Gastrocnemius medialis (tissue), 4 donors: ENCODE results near the gene SLX4IP.

ENCODE experiments used
- POLR2A ChIP-seq, 2 donors: fragments of 450-650 bp; IDR thresholded peaks; one replicate each; pipeline ENCODE4 v1.6.1; 2017; ENCODE audit warnings: antibody characterized with exemption in 2 of 2, mild to moderate bottlenecking in 2 of 2, moderate library complexity in 2 of 2
- TF ChIP-seq, protein P1 (sequence below), 5 experiments: fragments of 450-650 bp in 3 of 5; fragments of 200-600 bp in 2 of 5; sonication (generic) in 2 of 5; IDR thresholded peaks in 4 of 5; conservative IDR thresholded peaks in 1 of 5; 1 replicate in 4 of 5; 2 replicates in 1 of 5; pipeline ENCODE4 v1.5.1; 2016 to 2019; ENCODE audit warnings: antibody characterized with exemption in 5 of 5, mild to moderate bottlenecking in 3 of 5, moderate library complexity in 3 of 5

DNA sequence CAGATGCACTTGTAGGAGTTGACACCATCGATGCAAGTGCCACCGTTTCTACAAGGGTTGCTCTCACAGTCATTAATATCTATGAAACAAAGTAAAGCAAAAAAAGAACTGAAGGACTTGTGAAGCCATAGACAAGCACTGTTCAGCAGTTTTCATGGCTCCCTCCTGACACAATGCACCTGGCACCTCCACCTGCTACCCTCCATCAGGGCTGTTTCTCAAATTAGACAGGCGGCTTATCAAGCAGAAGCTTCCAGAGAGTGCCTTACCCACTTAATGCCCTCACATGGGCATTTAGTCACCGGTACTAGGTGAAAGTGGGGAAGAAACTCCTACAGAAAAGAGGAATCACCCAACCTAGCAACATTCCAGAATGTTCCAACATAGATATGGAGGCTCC lies 210.9 kb downstream of the SLX4IP start:
- TF ChIP-seq, protein P1, sequence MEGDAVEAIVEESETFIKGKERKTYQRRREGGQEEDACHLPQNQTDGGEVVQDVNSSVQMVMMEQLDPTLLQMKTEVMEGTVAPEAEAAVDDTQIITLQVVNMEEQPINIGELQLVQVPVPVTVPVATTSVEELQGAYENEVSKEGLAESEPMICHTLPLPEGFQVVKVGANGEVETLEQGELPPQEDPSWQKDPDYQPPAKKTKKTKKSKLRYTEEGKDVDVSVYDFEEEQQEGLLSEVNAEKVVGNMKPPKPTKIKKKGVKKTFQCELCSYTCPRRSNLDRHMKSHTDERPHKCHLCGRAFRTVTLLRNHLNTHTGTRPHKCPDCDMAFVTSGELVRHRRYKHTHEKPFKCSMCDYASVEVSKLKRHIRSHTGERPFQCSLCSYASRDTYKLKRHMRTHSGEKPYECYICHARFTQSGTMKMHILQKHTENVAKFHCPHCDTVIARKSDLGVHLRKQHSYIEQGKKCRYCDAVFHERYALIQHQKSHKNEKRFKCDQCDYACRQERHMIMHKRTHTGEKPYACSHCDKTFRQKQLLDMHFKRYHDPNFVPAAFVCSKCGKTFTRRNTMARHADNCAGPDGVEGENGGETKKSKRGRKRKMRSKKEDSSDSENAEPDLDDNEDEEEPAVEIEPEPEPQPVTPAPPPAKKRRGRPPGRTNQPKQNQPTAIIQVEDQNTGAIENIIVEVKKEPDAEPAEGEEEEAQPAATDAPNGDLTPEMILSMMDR (IDR thresholded peaks at IDR 0.05 in 4 of 5, conservative IDR thresholded peaks at IDR 0.05 in 1 of 5) = no peak
- no peak for TF ChIP-seq POLR2A (IDR thresholded peaks at IDR 0.05)
